Measurements from ENCODE around the gene ACTN1. TPM values are rescaled to one million over a fixed set of nuclear protein-coding genes. Genes with fewer than 3 reads are reported as not detected.

The ACTN1 gene
- total and polyA plus RNA-seq, 2 of the 8 experiments (the other 6 are each of a cell fraction or from before 2014, with no cell fraction given): 236 to 262 TPM

- TF ChIP-seq RBBP5 (IDR thresholded peaks at IDR 0.05; ENCODE audit: borderline replicate concordance, low read depth, low read length): no peak
- no peak for TF ChIP-seq SIN3A (conservative IDR thresholded peaks at IDR 0.05 in 1 of 2, IDR thresholded peaks at IDR 0.05 in 1 of 2; ENCODE audit: low read depth in 1 of 2, low read length in 2 of 2)
- TF ChIP-seq SP2 (IDR thresholded peaks at IDR 0.05; ENCODE audit: low read length): no peak
- H3K4me2 ChIP-seq (ENCODE audit: insufficient read depth in 1 of 2, low read depth in 2 of 2, low read length in 2 of 2): no peak overlapping the region
- H3K23ac ChIP-seq (ENCODE audit: insufficient read length): no peak overlapping the region
- peaks cover 0 to 5% of the 10 kb centered on the region in 2 experiments for H4K20me1 ChIP-seq (replicated peaks in 1 of 2; ENCODE audit: control insufficient read depth in 1 of 2, insufficient read depth in 2 of 2, low read length in 2 of 2)
- H2AFZ ChIP-seq (ENCODE audit: low read length): no peak overlapping the region
- no peak overlapping the region for H2BK15ac ChIP-seq (ENCODE audit: low read length)
- H2BK12ac ChIP-seq (ENCODE audit: low read depth, low read length): no peak overlapping the region
- peaks cover 16 to 77% (median 54%) of the 10 kb centered on the region in 4 experiments for H3K36me3 ChIP-seq (ENCODE audit: control insufficient read depth in 2 of 4, insufficient read depth in 4 of 4, low read length in 3 of 4)
- no peak overlapping the region; the same call in 1 of the 2 replicates for H2BK5ac ChIP-seq (ENCODE audit: low read depth, low read length)
- no peak overlapping the region for H3K18ac ChIP-seq (ENCODE audit: extremely low read depth, low read length)
- no peak overlapping the region for H3K4me3 ChIP-seq (ENCODE audit: extremely low read depth in 1 of 4, insufficient read depth in 2 of 4, low read depth in 3 of 4, low read length in 4 of 4)
- H4K91ac ChIP-seq (replicated peaks; ENCODE audit: insufficient read length, low read length): no peak overlapping the region
- H3K79me1 ChIP-seq (ENCODE audit: low read depth, low read length): peaks cover 9% of the 10 kb centered on the region
- H4K5ac ChIP-seq (ENCODE audit: insufficient read length, low read depth, low read length): no peak overlapping the region
- no peak overlapping the region for H3K27ac ChIP-seq (ENCODE audit: low read depth, low read length)
- no peaks in the 10 kb centered on the region for H3K23me2 ChIP-seq (ENCODE audit: low read depth, low read length)
- no peak overlapping the region for H2BK120ac ChIP-seq (replicated peaks; ENCODE audit: low read depth, low read length)
- 94% methylated on average over 16 of the region's 16 CpGs; no CpG with 5 or more reads in 1 of the 2 experiments for WGBS, 2 experiments (ENCODE audit: extremely low coverage in 1 of 2, insufficient coverage in 1 of 2, insufficient read length in 1 of 2, insufficient replicate concordance in 2 of 2, low coverage in 1 of 2, low lambda C conversion rate in 2 of 2, missing lambda C conversion rate in 1 of 2)
- H3K79me2 ChIP-seq (ENCODE audit: control insufficient read depth in 1 of 2, insufficient read depth in 2 of 2, low read length in 2 of 2): no peaks in the 10 kb centered on the region; a peak in 1 of 4 replicates
- FAIRE-seq (no peak), DNase-seq (ENCODE audit: low read depth in 1 of 2, low spot score in 2 of 2) (no peak)
- CTCF ChIA-PET (ENCODE audit: partially characterized antibody): interaction anchor here (0.7 to 1.8 kb wide), 8 partner anchors 9 to 1074 kb away, joined by 3 to 9 read pairs (median 4); no protein-coding TSS in a partner anchor
- no peak overlapping the region for H3K14ac ChIP-seq (ENCODE audit: insufficient read length)
- no peak overlapping the region for H2AK5ac ChIP-seq (ENCODE audit: low read depth, low read length)
- H3K9ac ChIP-seq (replicated peaks in 1 of 4; ENCODE audit: extremely low read depth in 1 of 4, low read depth in 3 of 4, low read length in 3 of 4): no peak overlapping the region
- H3K4me1 ChIP-seq (replicated peaks in 1 of 4; ENCODE audit: control insufficient read depth in 3 of 4, insufficient read depth in 4 of 4, low read length in 3 of 4): no peaks in the 10 kb centered on the region
- POLR2A ChIA-PET (ENCODE audit: partially characterized antibody): interaction anchor here (0.6 kb wide), 1 partner anchor 263 kb away, joined by 3 read pairs; no protein-coding TSS in a partner anchor
- H2BK20ac ChIP-seq (ENCODE audit: low read length): no peak overlapping the region
- no peak overlapping the region for H3K56ac ChIP-seq (replicated peaks; ENCODE audit: insufficient read length, low read depth, low read length)
- H3K27me3 ChIP-seq (replicated peaks in 1 of 4; ENCODE audit: control insufficient read depth in 3 of 4, extremely low read depth in 1 of 4, insufficient read depth in 3 of 4, low read length in 3 of 4): no peaks in the 10 kb centered on the region
- H3K4ac ChIP-seq (replicated peaks; ENCODE audit: insufficient read length, low read depth, low read length): no peak overlapping the region
- H3K9me3 ChIP-seq (ENCODE audit: insufficient read depth in 2 of 2, low read depth in 1 of 2, low read length in 1 of 2): no peaks in the 10 kb centered on the region
- no peak overlapping the region for H4K8ac ChIP-seq (ENCODE audit: extremely low read depth, insufficient read depth, low read length)
Measured at GRCh38 chr14:68905107-68905895, 73.8 kb downstream of the ACTN1 start.

All from H1 (cell line).